ENCODE measurements around the gene SLIT3.

GRCh38 chr5:168645195-168645594, 655.7 kb downstream of the SLIT3 start:
- TF ChIP-seq CTCF (IDR thresholded peaks at IDR 0.05 in 2 of 3, conservative IDR thresholded peaks at IDR 0.05 in 1 of 3; ENCODE audit: borderline replicate concordance in 1 of 3, insufficient read depth in 1 of 3, low read depth in 2 of 3, low read length in 2 of 3): no peak
- TF ChIP-seq POLR2AphosphoS5 (IDR thresholded peaks at IDR 0.05; ENCODE audit: low read depth, low read length): no peak
- TF ChIP-seq EZH2phosphoT487 (IDR thresholded peaks at IDR 0.05; ENCODE audit: borderline replicate concordance): no peak
- TF ChIP-seq POLR2A (IDR thresholded peaks at IDR 0.05; ENCODE audit: borderline replicate concordance, extremely low read depth, insufficient read depth, insufficient read length): no peak
- no peak for TF ChIP-seq FOSL1 (IDR thresholded peaks at IDR 0.05; ENCODE audit: low read depth)
- no peak for TF ChIP-seq ZFX (IDR thresholded peaks at IDR 0.05)

Data from HCT116 (cell line).